GM12878 (cell line): ENCODE results near the gene CCDC85B. TPM values are rescaled to one million over a fixed set of nuclear protein-coding genes. Genes with fewer than 3 reads are reported as not detected.

Experiments used
- BACH1 ChIP-seq: fragments of 450-650 bp; IDR thresholded peaks from 2 replicates; pipeline ENCODE4 v1.6.1; 2017; ENCODE audit warnings: mild to moderate bottlenecking, borderline replicate concordance
- BMI1 ChIP-seq: fragments of 450-650 bp; IDR thresholded peaks from 2 replicates; pipeline ENCODE4 v1.6.1; 2016; ENCODE audit warnings: mild to moderate bottlenecking, moderate library complexity, borderline replicate concordance
- CBX3 ChIP-seq: fragments of 200-600 bp; sonication (generic); IDR thresholded peaks from 2 replicates; pipeline ENCODE4 v1.6.1; 2016; ENCODE audit warnings: low read depth, borderline replicate concordance
- CHD1 ChIP-seq: IDR thresholded peaks from 2 replicates; pipeline ENCODE4 v1.6.1; 2012; ENCODE audit warnings: low read depth, low read length, improper control_type of control experiment
- HDAC2 ChIP-seq: fragments of 200-600 bp; sonication (generic); IDR thresholded peaks from 2 replicates; pipeline ENCODE4 v1.6.1; 2017
- IKZF2 ChIP-seq, 2 experiments: fragments of 450-650 bp; IDR thresholded peaks; 2 replicates each; pipeline ENCODE4 v1.6.1; 2017; ENCODE audit warnings: mild to moderate bottlenecking in 2 of 2, moderate library complexity in 2 of 2
- KDM1A ChIP-seq: fragments of 200-600 bp; sonication (generic); IDR thresholded peaks from 2 replicates; pipeline ENCODE4 v1.6.1; 2016; ENCODE audit warnings: borderline replicate concordance
- MYC ChIP-seq: IDR thresholded peaks from 2 replicates; pipeline ENCODE4 v1.6.1; 2011; ENCODE audit warnings: mild to moderate bottlenecking, low read length, moderate library complexity, inconsistent platforms; ENCODE audit not compliant: insufficient read depth, insufficient replicate concordance, insufficient read length, severe bottlenecking
- NFXL1 ChIP-seq: fragments of 450-650 bp; IDR thresholded peaks from 2 replicates; pipeline ENCODE4 v1.6.1; 2017; ENCODE audit warnings: antibody characterized with exemption, mild to moderate bottlenecking, borderline replicate concordance
- RAD21 ChIP-seq: IDR thresholded peaks from 2 replicates; pipeline ENCODE4 v1.6.1; 2011; ENCODE audit warnings: mild to moderate bottlenecking, low read depth, low read length, moderate library complexity; ENCODE audit not compliant: insufficient read depth
- RBBP5 ChIP-seq: fragments of 200-600 bp; sonication (generic); conservative IDR thresholded peaks from 2 replicates; pipeline ENCODE4 v1.6.1; 2016
- SIX5 ChIP-seq: IDR thresholded peaks from 2 replicates; pipeline ENCODE4 v1.6.1; 2011; ENCODE audit warnings: mild to moderate bottlenecking, low read depth, low read length, moderate library complexity; ENCODE audit not compliant: severe bottlenecking
- SMAD5 ChIP-seq: IDR thresholded peaks from 2 replicates; pipeline ENCODE4 v1.6.1; 2016; ENCODE audit warnings: antibody characterized with exemption, low read depth
- SPI1 ChIP-seq: IDR thresholded peaks from 2 replicates; pipeline ENCODE4 v1.6.1; 2011; ENCODE audit warnings: low read depth, mild to moderate bottlenecking, low read length, moderate library complexity, borderline replicate concordance; ENCODE audit not compliant: insufficient read depth
- SREBF1 ChIP-seq: IDR thresholded peaks from 2 replicates; pipeline ENCODE4 v1.6.1; 2012; ENCODE audit warnings: mild to moderate bottlenecking, low read length
- SRF ChIP-seq, 2 experiments: IDR thresholded peaks; 2 replicates each; pipeline ENCODE4 v1.6.1; 2011; ENCODE audit warnings: low read depth in 2 of 2, low read length in 2 of 2, mild to moderate bottlenecking in 1 of 2, moderate library complexity in 1 of 2
- WRNIP1 ChIP-seq: IDR thresholded peaks from 2 replicates; pipeline ENCODE4 v1.6.1; 2011; ENCODE audit warnings: low read depth, low read length, improper control_type of control experiment, borderline replicate concordance
- YY1 ChIP-seq: IDR thresholded peaks from 2 replicates; pipeline ENCODE4 v1.6.1; 2011; ENCODE audit warnings: low read depth, mild to moderate bottlenecking, low read length
- ZNF24 ChIP-seq: fragments of 450-650 bp; IDR thresholded peaks from 2 replicates; pipeline ENCODE4 v1.6.1; 2017; ENCODE audit warnings: antibody characterized with exemption, mild to moderate bottlenecking
- polyA plus RNA-seq, 11 experiments: library from polyadenylated mRNA; depleted of rRNA in 4 of 11; unstranded in 6 of 11; stranded (reverse) in 5 of 11; fragments of >200 nt; fragmentation: Nextera tagmentation in 4 of 11; fragmentation: Illumina TruSeq in 1 of 11; extraction: Ambion mirVana in 4 of 11; extraction: Trizol in 1 of 11; gene quantifications; 1 replicate in 1 of 11; 2 replicates in 10 of 11; pipeline versions ENCODE4 v1.2.1 to v1.2.3, GENCODE V29; 2011 to 2016; ENCODE audit warnings: inconsistent platforms in 2 of 11, missing spikeins in 2 of 11, low read depth in 1 of 11
- total RNA-seq, 4 experiments: library from RNA; depleted of rRNA in 3 of 4; stranded (reverse); fragments of >200 nt in 3 of 4; fragmentation: Illumina TruSeq in 1 of 4; extraction: Trizol in 1 of 4; gene quantifications; 2 replicates each; pipeline versions ENCODE4 v1.2.1 to v1.2.3, GENCODE V29; 2013 to 2021
- TF ChIP-seq, protein P1 (sequence below): IDR thresholded peaks from 2 replicates; pipeline ENCODE4 v1.6.1; 2012; ENCODE audit warnings: low read depth, low read length, improper control_type of control experiment
- TF ChIP-seq, protein P2 (sequence below): fragments of 450-650 bp; formaldehyde crosslinking; IDR thresholded peaks from 2 replicates; pipeline ENCODE4 v1.4.0; 2020; ENCODE audit warnings: mild to moderate bottlenecking, moderate library complexity
- TF ChIP-seq, protein P3 (sequence below): fragments of 450-650 bp; IDR thresholded peaks from 2 replicates; pipeline ENCODE4 v1.6.1; 2017; ENCODE audit warnings: mild to moderate bottlenecking, moderate library complexity

The CCDC85B gene
- total and polyA plus RNA-seq, 10 of the 15 experiments (the other 5 are each of a cell fraction or from before 2014, with no cell fraction given) = 0.32 to 114 (median 49.5) TPM

DNA sequence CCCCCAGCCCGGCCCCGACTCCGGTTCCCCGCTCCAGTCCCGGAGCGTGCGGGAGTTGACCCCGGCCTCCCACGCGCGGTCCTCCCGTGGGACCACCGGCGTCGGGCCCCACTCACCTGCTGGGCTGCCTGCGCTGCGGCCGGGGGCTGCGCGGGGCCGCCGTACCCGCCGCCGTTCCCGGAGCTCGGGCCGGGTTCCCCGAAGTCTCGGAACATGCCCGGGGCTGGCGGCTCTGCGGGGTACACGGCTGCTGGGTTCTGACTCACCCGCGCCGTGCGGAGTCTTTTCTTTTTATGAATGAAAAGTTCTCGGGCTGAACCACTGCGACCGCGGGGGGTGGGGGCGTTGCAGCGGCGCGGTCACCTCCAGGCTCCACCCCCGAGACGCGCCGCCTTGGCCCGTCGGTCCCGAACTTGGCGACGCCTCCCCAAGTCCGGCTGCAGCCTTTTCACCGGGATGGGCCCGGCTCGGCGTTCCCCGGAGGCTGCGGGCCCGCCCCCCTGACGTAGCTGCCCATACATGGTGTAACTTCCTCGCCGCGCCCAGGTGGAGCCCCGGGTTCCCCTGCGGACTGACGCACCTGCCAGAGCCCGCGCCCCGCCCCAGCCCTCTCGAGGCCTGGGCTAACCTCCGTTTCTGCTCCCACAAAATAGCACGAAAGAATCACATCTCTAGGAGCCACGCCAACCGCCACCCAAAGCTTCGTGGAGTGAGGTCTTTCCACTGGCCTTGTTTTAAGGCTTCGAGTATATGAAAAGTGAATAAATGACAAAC, 9.8 kb downstream of the CCDC85B start, which contains the start of gene FOSL1 (continued):
- TF ChIP-seq, protein P1, sequence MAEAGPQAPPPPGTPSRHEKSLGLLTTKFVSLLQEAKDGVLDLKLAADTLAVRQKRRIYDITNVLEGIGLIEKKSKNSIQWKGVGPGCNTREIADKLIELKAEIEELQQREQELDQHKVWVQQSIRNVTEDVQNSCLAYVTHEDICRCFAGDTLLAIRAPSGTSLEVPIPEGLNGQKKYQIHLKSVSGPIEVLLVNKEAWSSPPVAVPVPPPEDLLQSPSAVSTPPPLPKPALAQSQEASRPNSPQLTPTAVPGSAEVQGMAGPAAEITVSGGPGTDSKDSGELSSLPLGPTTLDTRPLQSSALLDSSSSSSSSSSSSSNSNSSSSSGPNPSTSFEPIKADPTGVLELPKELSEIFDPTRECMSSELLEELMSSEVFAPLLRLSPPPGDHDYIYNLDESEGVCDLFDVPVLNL = no peak
- TF ChIP-seq BACH1 (peak; percentile 78), CBX3 (no peak), MYC (no peak), ZNF24 (0 out of 2 replicates have a peak, but pooled peaks have one; percentile 19), NFXL1 (no peak), BMI1 (no peak), YY1 (no peak), WRNIP1 (no peak), CHD1 (peak; percentile 94; the same call in 1 of the 2 replicates), SRF (IDR thresholded peaks at IDR 0.05; ENCODE audit: low read depth in 2 of 2, low read length in 2 of 2) (peak; percentile 98 to 99), RBBP5 (no peak), RAD21 (no peak), SMAD5 (no peak), IKZF2 (IDR thresholded peaks at IDR 0.05) (no peak; a peak in 1 of 4 replicates), SIX5 (no peak), SREBF1 (peak; percentile 67), KDM1A (no peak), HDAC2 (no peak), SPI1 (no peak)
- TF ChIP-seq, protein P2, sequence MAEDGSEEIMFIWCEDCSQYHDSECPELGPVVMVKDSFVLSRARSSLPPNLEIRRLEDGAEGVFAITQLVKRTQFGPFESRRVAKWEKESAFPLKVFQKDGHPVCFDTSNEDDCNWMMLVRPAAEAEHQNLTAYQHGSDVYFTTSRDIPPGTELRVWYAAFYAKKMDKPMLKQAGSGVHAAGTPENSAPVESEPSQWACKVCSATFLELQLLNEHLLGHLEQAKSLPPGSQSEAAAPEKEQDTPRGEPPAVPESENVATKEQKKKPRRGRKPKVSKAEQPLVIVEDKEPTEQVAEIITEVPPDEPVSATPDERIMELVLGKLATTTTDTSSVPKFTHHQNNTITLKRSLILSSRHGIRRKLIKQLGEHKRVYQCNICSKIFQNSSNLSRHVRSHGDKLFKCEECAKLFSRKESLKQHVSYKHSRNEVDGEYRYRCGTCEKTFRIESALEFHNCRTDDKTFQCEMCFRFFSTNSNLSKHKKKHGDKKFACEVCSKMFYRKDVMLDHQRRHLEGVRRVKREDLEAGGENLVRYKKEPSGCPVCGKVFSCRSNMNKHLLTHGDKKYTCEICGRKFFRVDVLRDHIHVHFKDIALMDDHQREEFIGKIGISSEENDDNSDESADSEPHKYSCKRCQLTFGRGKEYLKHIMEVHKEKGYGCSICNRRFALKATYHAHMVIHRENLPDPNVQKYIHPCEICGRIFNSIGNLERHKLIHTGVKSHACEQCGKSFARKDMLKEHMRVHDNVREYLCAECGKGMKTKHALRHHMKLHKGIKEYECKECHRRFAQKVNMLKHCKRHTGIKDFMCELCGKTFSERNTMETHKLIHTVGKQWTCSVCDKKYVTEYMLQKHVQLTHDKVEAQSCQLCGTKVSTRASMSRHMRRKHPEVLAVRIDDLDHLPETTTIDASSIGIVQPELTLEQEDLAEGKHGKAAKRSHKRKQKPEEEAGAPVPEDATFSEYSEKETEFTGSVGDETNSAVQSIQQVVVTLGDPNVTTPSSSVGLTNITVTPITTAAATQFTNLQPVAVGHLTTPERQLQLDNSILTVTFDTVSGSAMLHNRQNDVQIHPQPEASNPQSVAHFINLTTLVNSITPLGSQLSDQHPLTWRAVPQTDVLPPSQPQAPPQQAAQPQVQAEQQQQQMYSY (CRISPR knock-in tag) = no peak
- TF ChIP-seq, protein P3, sequence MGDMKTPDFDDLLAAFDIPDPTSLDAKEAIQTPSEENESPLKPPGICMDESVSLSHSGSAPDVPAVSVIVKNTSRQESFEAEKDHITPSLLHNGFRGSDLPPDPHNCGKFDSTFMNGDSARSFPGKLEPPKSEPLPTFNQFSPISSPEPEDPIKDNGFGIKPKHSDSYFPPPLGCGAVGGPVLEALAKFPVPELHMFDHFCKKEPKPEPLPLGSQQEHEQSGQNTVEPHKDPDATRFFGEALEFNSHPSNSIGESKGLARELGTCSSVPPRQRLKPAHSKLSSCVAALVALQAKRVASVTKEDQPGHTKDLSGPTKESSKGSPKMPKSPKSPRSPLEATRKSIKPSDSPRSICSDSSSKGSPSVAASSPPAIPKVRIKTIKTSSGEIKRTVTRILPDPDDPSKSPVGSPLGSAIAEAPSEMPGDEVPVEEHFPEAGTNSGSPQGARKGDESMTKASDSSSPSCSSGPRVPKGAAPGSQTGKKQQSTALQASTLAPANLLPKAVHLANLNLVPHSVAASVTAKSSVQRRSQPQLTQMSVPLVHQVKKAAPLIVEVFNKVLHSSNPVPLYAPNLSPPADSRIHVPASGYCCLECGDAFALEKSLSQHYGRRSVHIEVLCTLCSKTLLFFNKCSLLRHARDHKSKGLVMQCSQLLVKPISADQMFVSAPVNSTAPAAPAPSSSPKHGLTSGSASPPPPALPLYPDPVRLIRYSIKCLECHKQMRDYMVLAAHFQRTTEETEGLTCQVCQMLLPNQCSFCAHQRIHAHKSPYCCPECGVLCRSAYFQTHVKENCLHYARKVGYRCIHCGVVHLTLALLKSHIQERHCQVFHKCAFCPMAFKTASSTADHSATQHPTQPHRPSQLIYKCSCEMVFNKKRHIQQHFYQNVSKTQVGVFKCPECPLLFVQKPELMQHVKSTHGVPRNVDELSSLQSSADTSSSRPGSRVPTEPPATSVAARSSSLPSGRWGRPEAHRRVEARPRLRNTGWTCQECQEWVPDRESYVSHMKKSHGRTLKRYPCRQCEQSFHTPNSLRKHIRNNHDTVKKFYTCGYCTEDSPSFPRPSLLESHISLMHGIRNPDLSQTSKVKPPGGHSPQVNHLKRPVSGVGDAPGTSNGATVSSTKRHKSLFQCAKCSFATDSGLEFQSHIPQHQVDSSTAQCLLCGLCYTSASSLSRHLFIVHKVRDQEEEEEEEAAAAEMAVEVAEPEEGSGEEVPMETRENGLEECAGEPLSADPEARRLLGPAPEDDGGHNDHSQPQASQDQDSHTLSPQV = no peak
